ENCODE measurements around the gene TACR3.
"Not testable (repeated sequence)": the region's sequence is repeated elsewhere in the genome, so short reads cannot be mapped to it uniquely, and the experiment has no call there.

The TACR3 gene, protein sequence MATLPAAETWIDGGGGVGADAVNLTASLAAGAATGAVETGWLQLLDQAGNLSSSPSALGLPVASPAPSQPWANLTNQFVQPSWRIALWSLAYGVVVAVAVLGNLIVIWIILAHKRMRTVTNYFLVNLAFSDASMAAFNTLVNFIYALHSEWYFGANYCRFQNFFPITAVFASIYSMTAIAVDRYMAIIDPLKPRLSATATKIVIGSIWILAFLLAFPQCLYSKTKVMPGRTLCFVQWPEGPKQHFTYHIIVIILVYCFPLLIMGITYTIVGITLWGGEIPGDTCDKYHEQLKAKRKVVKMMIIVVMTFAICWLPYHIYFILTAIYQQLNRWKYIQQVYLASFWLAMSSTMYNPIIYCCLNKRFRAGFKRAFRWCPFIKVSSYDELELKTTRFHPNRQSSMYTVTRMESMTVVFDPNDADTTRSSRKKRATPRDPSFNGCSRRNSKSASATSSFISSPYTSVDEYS

GRCh38 chr4:103719830-103720207, at the start of gene TACR3:
TACR3 (minus strand) TSS chr4:103719985; CDS start chr4:103719675, 310 bp downstream.
- intact Hi-C loops (cut with micrococcal nuclease), result no loop called here
- H3K4me1 Mint-ChIP-seq (ENCODE audit: low read depth), result no peaks in the 10 kb centered on the region

DNA sequence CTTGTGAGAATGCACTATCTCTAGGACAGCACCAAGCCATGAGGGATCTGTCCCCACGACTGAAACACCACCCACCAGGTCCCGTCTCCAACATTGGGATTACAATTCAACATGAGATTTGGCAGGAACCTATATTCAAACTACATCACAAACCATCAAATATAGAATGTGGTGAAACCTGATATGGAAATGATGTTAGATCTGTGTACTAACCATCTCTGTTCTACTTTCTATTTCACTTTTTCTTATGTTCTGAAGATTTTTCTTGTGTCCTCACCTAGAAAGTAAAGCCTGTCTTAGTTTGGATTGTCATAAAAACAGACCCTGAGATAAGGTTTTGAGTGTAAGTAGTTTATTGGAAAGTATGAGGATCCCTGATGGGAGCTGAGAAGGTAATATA, 37.8 kb upstream of the TACR3 start:
- no peaks in the 10 kb centered on the region for H3K4me1 Mint-ChIP-seq (ENCODE audit: low read depth)
- H3K4me3 Mint-ChIP-seq, result no peak overlapping the region
- intact Hi-C loops (cut with micrococcal nuclease), result no loop called here
- H3K27me3 Mint-ChIP-seq, result no peaks in the 10 kb centered on the region
- peaks cover 13% of the 10 kb centered on the region for H3K9me3 Mint-ChIP-seq
- H3K27ac Mint-ChIP-seq, result no peak overlapping the region
- no peaks in the 10 kb centered on the region for H3K36me3 Mint-ChIP-seq (ENCODE audit: low read depth)

More at GRCh38 chr4:103719830-103720207, at the start of gene TACR3:
- Mint-ChIP-seq H3K27me3 (peaks cover 16% of the 10 kb centered on the region), H3K9me3 (peaks cover 6% of the 10 kb centered on the region), H3K36me3 (ENCODE audit: low read depth) (no peaks in the 10 kb centered on the region), H3K27ac (no peak within 1 kb of the TSS), H3K4me3 (no peak within 1 kb of the TSS)

DNA sequence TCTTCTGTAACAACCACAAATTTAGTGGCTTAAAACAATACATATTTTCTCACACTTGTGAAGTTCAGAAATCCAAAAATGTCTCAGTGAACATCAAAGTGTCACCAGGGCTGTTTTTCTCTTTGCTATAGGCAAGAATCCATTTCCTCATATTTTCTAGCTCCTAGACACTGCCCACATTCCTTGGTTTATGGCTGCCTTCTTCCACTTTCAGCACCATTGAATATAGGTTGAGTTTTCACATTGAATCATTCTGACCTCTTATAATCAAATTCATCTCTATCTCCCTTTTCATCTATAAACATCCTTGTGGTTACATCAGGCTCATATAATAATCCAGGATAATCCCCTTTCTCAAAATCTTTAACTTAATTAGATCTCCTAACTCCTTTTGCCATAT, 37.0 kb upstream of the TACR3 start:
- no peaks in the 10 kb centered on the region for H3K36me3 Mint-ChIP-seq (ENCODE audit: low read depth)
- no peaks in the 10 kb centered on the region for H3K4me1 Mint-ChIP-seq (ENCODE audit: low read depth)
- peaks cover 13% of the 10 kb centered on the region for H3K9me3 Mint-ChIP-seq
- H3K4me3 Mint-ChIP-seq, result no peak overlapping the region
- intact Hi-C loops (cut with micrococcal nuclease), result no loop called here
- no peak overlapping the region for H3K27ac Mint-ChIP-seq
- H3K27me3 Mint-ChIP-seq, result no peaks in the 10 kb centered on the region

- no peak overlapping the region for H3K27ac Mint-ChIP-seq
- H3K36me3 Mint-ChIP-seq (ENCODE audit: low read depth), result no peaks in the 10 kb centered on the region
- intact Hi-C loops (cut with micrococcal nuclease), result no loop called here
- H3K4me3 Mint-ChIP-seq, result no peak overlapping the region
- peaks cover 26% of the 10 kb centered on the region for H3K9me3 Mint-ChIP-seq
- no peaks in the 10 kb centered on the region for H3K4me1 Mint-ChIP-seq (ENCODE audit: low read depth)
- H3K27me3 Mint-ChIP-seq, result no peaks in the 10 kb centered on the region
Measured at GRCh38 chr4:103754844-103755243, 35.1 kb upstream of the TACR3 start.

DNA sequence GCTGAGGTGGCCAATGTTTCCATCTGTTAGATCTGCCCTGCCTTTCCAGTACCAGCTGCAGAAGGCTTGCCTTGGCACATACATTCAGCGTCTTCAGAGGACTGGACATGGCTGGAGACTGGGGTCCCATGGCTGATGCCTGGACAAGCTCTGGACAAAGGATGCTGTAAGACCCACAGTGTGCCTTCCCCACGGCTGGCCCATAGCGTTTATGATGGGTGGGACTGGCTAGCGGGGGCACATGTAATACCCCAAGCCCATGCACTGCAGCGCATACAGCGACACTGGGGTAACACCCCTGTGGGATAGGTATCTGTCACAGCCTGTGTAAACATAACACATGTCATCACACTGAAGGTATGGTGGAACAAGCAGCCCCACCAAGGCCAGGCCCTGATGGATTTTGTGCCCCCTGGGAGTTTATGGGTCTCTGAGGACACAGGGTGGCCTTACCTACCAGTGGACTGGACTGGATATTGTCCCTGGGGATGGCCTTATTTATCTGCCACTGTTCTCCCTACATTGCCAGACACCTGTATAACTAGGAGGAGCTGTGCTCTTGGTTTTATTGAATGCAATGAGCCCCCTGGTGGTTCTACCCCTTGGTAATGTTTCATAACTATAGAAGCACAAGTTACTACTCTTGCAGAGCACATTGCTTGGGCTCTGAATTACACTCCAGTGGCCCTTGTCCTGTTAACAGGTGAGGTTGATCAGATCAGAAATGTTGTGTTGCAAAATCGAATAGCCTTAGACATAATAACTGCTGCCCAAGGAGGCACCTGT, 34.3 kb upstream of the TACR3 start:
- intact Hi-C loops (cut with micrococcal nuclease), result no loop called here
- peaks cover 30% of the 10 kb centered on the region for H3K9me3 Mint-ChIP-seq
- H3K4me1 Mint-ChIP-seq (ENCODE audit: low read depth), result no peaks in the 10 kb centered on the region
- H3K27me3 Mint-ChIP-seq, result no peaks in the 10 kb centered on the region
- H3K27ac Mint-ChIP-seq, result no peak overlapping the region
- H3K4me3 Mint-ChIP-seq, result no peak overlapping the region
- H3K36me3 Mint-ChIP-seq (ENCODE audit: low read depth), result no peaks in the 10 kb centered on the region

GRCh38 chr4:103723150-103723549, 3.4 kb upstream of the TACR3 start:
- H3K36me3 Mint-ChIP-seq (ENCODE audit: low read depth); H3K4me1 Mint-ChIP-seq (ENCODE audit: low read depth); H3K4me3 Mint-ChIP-seq; intact Hi-C loops (cut with micrococcal nuclease); H3K27ac Mint-ChIP-seq: not testable (repeated sequence)
- Mint-ChIP-seq H3K27me3 (peaks cover 16% of the 10 kb centered on the region), H3K9me3 (peaks cover 14% of the 10 kb centered on the region)

DNA sequence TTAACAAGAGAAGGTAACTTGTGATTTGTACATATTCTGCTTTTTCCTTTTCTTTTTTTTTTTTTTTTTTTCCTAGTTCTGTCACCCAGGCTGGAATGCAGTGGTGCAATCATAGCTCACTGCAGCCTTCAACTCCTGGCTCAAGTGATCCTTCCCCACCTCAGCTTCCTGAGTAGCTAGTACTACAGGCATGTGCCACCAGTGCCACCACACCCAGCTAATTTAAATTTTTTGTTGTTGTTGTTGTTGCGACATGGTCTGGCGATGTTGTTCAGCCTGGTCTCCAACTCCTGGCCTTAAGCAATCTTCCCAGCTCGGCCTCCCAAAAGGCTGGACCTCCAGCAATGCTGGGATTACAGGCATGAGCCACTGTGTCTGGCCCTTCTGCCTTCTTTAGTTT, 1.5 kb upstream of the TACR3 start:
- peaks cover 16% of the 10 kb centered on the region for H3K27me3 Mint-ChIP-seq
- intact Hi-C loops (cut with micrococcal nuclease), result no loop called here
- peaks cover 6% of the 10 kb centered on the region for H3K9me3 Mint-ChIP-seq
- H3K4me1 Mint-ChIP-seq (ENCODE audit: low read depth), result no peaks in the 10 kb centered on the region
- no peaks in the 10 kb centered on the region for H3K36me3 Mint-ChIP-seq (ENCODE audit: low read depth)
- H3K4me3 Mint-ChIP-seq, result no peak overlapping the region
- H3K27ac Mint-ChIP-seq, result no peak overlapping the region

- no peak overlapping the region for H3K4me3 Mint-ChIP-seq
- H3K4me1 Mint-ChIP-seq (ENCODE audit: low read depth), result no peaks in the 10 kb centered on the region
- no peaks in the 10 kb centered on the region for H3K36me3 Mint-ChIP-seq (ENCODE audit: low read depth)
- H3K27ac Mint-ChIP-seq, result no peak overlapping the region
- intact Hi-C loops (cut with micrococcal nuclease), result no loop called here
- peaks cover 16% of the 10 kb centered on the region for H3K27me3 Mint-ChIP-seq
- peaks cover 6% of the 10 kb centered on the region for H3K9me3 Mint-ChIP-seq
Measured at GRCh38 chr4:103720661-103721060, 876 bp upstream of the TACR3 start.

DNA sequence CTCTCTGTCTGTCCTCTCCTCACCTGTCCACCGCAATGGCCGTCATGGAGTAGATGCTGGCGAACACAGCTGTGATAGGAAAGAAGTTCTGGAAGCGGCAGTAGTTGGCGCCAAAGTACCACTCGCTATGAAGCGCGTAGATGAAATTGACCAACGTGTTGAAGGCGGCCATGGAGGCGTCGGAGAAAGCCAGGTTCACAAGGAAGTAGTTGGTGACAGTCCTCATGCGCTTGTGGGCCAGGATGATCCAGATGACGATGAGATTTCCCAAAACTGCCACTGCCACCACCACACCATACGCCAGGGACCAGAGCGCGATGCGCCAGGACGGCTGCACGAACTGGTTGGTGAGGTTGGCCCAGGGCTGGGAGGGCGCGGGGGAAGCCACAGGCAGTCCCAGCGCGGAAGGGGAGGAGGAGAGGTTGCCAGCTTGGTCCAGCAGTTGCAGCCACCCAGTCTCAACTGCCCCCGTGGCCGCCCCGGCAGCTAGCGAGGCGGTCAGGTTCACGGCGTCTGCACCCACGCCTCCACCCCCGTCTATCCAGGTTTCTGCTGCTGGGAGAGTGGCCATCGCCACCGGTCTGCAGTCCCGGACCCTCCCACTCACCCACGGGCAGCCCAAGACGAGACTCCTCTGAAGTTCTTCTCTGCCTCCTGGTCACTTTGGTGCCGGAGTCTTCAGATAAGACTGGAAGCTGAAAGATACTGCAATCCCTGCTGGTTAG, 518 bp downstream of the TACR3 start:
- Mint-ChIP-seq H3K4me1 (ENCODE audit: low read depth) (no peaks in the 10 kb centered on the region), H3K4me3 (no peak overlapping the region), H3K27me3 (peaks cover 16% of the 10 kb centered on the region), H3K27ac (no peak overlapping the region), H3K36me3 (ENCODE audit: low read depth) (no peaks in the 10 kb centered on the region), H3K9me3 (peaks cover 6% of the 10 kb centered on the region)
- intact Hi-C loops (cut with micrococcal nuclease), result no loop called here

GRCh38 chr4:103692615-103693014, 27.2 kb downstream of the TACR3 start:
- H3K36me3 Mint-ChIP-seq (ENCODE audit: low read depth), result no peaks in the 10 kb centered on the region
- H3K4me1 Mint-ChIP-seq (ENCODE audit: low read depth), result no peaks in the 10 kb centered on the region
- H3K4me3 Mint-ChIP-seq, result no peak overlapping the region
- intact Hi-C loops (cut with micrococcal nuclease), result no loop called here
- no peak overlapping the region for H3K27ac Mint-ChIP-seq
- H3K9me3 Mint-ChIP-seq, result peaks cover 9% of the 10 kb centered on the region
- H3K27me3 Mint-ChIP-seq, result no peaks in the 10 kb centered on the region

GRCh38 chr4:103673983-103674382, 45.8 kb downstream of the TACR3 start:
- H3K4me3 Mint-ChIP-seq, result no peak overlapping the region

GRCh38 chr4:103666764-103667163, 53.0 kb downstream of the TACR3 start:
- H3K4me1 Mint-ChIP-seq (ENCODE audit: low read depth); intact Hi-C loops (cut with micrococcal nuclease); H3K36me3 Mint-ChIP-seq (ENCODE audit: low read depth); H3K4me3 Mint-ChIP-seq; H3K27me3 Mint-ChIP-seq; H3K27ac Mint-ChIP-seq; H3K9me3 Mint-ChIP-seq: not testable (repeated sequence)

More at GRCh38 chr4:103673983-103674382, 45.8 kb downstream of the TACR3 start:
- Mint-ChIP-seq H3K27me3 (no peaks in the 10 kb centered on the region), H3K9me3 (peaks cover 23% of the 10 kb centered on the region), H3K4me1 (ENCODE audit: low read depth) (no peaks in the 10 kb centered on the region), H3K36me3 (ENCODE audit: low read depth) (no peaks in the 10 kb centered on the region), H3K27ac (no peak overlapping the region)
- intact Hi-C loops (cut with micrococcal nuclease), result no loop called here

DNA sequence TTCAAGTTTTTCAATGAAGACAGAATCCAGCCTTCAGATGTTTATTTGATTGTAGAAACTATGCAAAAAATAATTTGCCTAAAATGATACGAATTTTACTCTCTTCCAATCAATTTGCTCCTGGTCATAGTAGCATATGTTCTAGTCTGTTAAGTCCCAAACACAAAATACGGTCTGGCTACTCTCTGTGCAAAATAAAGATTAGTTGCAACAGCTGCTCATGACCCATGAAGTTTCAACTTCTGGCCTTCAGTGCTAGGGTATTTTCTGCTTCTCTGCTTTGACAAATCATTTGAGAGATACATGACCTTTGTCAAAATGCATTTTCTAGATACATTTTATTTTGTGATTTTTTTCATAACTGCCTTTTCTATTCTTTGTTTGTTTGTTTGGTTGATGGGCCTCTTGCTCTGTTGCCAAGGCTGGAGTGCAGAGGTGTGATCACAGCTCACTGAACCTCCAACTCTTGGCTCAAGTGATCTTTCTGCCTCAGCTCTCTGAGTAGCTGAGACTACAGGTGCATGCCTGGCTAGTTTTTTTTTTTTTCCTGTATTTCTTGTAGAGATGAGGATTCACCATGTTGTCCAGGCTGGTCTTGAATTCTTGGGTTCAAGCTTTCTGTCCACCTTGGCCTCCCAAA, 55.2 kb downstream of the TACR3 start:
- Mint-ChIP-seq H3K27ac (no peak overlapping the region), H3K27me3 (no peaks in the 10 kb centered on the region), H3K9me3 (peaks cover 8% of the 10 kb centered on the region), H3K36me3 (ENCODE audit: low read depth) (no peaks in the 10 kb centered on the region), H3K4me1 (ENCODE audit: low read depth) (no peaks in the 10 kb centered on the region), H3K4me3 (no peak overlapping the region)
- intact Hi-C loops (cut with micrococcal nuclease), result no loop called here
